GM10266 (cell line): Measurements from ENCODE around the gene XAGE1A.
"Not testable (repeated sequence)": the region's sequence is repeated elsewhere in the genome, so short reads cannot be mapped to it uniquely, and the experiment has no call there.

ENCODE experiments used
- DNase-seq: peaks from one replicate; pipeline ENCODE4 v3.0.0; 2012; ENCODE audit errors: extremely low spot score
- CTCF ChIP-seq: IDR thresholded peaks from 2 replicates; pipeline ENCODE4 v1.5.1; 2012; ENCODE audit warnings: mild to moderate bottlenecking, low read depth; ENCODE audit not compliant: control insufficient read depth, insufficient read depth; ENCODE audit errors: missing control alignments

Gene XAGE1A

GRCh38 chrX:52542311-52542710 lies 46.7 kb downstream of the XAGE1A start:
- DNase-seq, result no peak
- no peak for TF ChIP-seq CTCF

GRCh38 chrX:52544147-52544840 lies 48.7 kb downstream of the XAGE1A start:
- no peak for DNase-seq
- no peak for TF ChIP-seq CTCF

GRCh38 chrX:52548769-52549168 lies 53.2 kb downstream of the XAGE1A start:
- DNase-seq, result not testable (repeated sequence)
